ENCODE results near the gene SKAP1. TPM values are rescaled to one million over a fixed set of nuclear protein-coding genes. Genes with fewer than 3 reads are reported as not detected.

The SKAP1 gene
- total RNA-seq (2022; extraction: Qiagen RNA extraction; ENCODE audit: low read depth), result not detected in 5 replicates

GRCh38 chr17:48429638-48430586, at the start of gene SKAP1:
TSS of gene SKAP1 (minus strand) at chr17:48430214.

GRCh38 chr17:48107137-48108055, 322.6 kb downstream of the SKAP1 start, which contains the start of gene SNX11:
TSS of gene SNX11 (plus strand) at chr17:48107766. CDS start at chr17:48112044, 4,278 bp downstream.

GRCh38 chr17:48101012-48101720, 328.8 kb downstream of the SKAP1 start, which contains the start of gene CBX1:
TSS of gene CBX1 (minus strand) at chr17:48101478. CDS start at chr17:48077004, 24,474 bp downstream.

Other genes starting within 250 kb of the SKAP1 start
- not detected in 5 replicates for gene HOXB1, start 100.8 kb upstream of the SKAP1 start, total RNA-seq (2022; extraction: Qiagen RNA extraction; ENCODE audit: low read depth)
- 0.32 to 1.0 TPM (median 0.43 TPM) in 5 replicates for gene HOXB2, start 114.9 kb upstream of the SKAP1 start, total RNA-seq (2022; extraction: Qiagen RNA extraction; ENCODE audit: low read depth)
- gene HOXB4, start 148.1 kb upstream of the SKAP1 start, total RNA-seq (2022; extraction: Qiagen RNA extraction; ENCODE audit: low read depth), result 0.07 to 0.13 TPM (median 0.11 TPM) in 4 of 5 replicates, not detected in the other
- 4.6 to 6.5 TPM (median 5.2 TPM) in 5 replicates for gene HOXB3, start 160.0 kb upstream of the SKAP1 start, total RNA-seq (2022; extraction: Qiagen RNA extraction; ENCODE audit: low read depth)
- gene HOXB5, start 163.6 kb upstream of the SKAP1 start, total RNA-seq (2022; extraction: Qiagen RNA extraction; ENCODE audit: low read depth), result 1.7 to 2.5 TPM (median 2.2 TPM) in 5 replicates
- gene HOXB6, start 174.8 kb upstream of the SKAP1 start, total RNA-seq (2022; extraction: Qiagen RNA extraction; ENCODE audit: low read depth), result 3.5 to 6.3 TPM (median 5.4 TPM) in 5 replicates
- gene HOXB7, start 180.8 kb upstream of the SKAP1 start, total RNA-seq (2022; extraction: Qiagen RNA extraction; ENCODE audit: low read depth), result 29.6 to 32.2 TPM (median 30.8 TPM) in 5 replicates
- 6.9 to 8.8 TPM (median 8.2 TPM) in 5 replicates for gene HOXB8, start 185.1 kb upstream of the SKAP1 start, total RNA-seq (2022; extraction: Qiagen RNA extraction; ENCODE audit: low read depth)
- gene HOXB9, start 196.1 kb upstream of the SKAP1 start, total RNA-seq (2022; extraction: Qiagen RNA extraction; ENCODE audit: low read depth), result 7.2 to 7.5 TPM (median 7.3 TPM) in 5 replicates